Stromal cell of bone marrow (primary cell): ENCODE data around the gene KDM3A.

Experiments
- DNase-seq: peaks from one replicate; pipeline ENCODE4 v3.0.0-alpha.2; 2012; ENCODE audit warnings: low read depth

KDM3A gene, protein sequence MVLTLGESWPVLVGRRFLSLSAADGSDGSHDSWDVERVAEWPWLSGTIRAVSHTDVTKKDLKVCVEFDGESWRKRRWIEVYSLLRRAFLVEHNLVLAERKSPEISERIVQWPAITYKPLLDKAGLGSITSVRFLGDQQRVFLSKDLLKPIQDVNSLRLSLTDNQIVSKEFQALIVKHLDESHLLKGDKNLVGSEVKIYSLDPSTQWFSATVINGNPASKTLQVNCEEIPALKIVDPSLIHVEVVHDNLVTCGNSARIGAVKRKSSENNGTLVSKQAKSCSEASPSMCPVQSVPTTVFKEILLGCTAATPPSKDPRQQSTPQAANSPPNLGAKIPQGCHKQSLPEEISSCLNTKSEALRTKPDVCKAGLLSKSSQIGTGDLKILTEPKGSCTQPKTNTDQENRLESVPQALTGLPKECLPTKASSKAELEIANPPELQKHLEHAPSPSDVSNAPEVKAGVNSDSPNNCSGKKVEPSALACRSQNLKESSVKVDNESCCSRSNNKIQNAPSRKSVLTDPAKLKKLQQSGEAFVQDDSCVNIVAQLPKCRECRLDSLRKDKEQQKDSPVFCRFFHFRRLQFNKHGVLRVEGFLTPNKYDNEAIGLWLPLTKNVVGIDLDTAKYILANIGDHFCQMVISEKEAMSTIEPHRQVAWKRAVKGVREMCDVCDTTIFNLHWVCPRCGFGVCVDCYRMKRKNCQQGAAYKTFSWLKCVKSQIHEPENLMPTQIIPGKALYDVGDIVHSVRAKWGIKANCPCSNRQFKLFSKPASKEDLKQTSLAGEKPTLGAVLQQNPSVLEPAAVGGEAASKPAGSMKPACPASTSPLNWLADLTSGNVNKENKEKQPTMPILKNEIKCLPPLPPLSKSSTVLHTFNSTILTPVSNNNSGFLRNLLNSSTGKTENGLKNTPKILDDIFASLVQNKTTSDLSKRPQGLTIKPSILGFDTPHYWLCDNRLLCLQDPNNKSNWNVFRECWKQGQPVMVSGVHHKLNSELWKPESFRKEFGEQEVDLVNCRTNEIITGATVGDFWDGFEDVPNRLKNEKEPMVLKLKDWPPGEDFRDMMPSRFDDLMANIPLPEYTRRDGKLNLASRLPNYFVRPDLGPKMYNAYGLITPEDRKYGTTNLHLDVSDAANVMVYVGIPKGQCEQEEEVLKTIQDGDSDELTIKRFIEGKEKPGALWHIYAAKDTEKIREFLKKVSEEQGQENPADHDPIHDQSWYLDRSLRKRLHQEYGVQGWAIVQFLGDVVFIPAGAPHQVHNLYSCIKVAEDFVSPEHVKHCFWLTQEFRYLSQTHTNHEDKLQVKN (N-terminal part only)

GRCh38 chr2:86440631-86441391 is at the start of gene KDM3A:
Gene KDM3A, plus strand, starts transcription at chr2:86441371. Its CDS starts 677 bp downstream, at chr2:86442048.
- peak; percentile 99 for DNase-seq

GRCh38 chr2:86392873-86393518 is 48.2 kb upstream of the KDM3A start:
- no peak for DNase-seq

- DNase-seq: no peak
These were observed 47.4 kb upstream of the KDM3A start for GRCh38 chr2:86393521-86394491.

- peak; percentile 11 for DNase-seq
These were observed 44.8 kb upstream of the KDM3A start for GRCh38 chr2:86396291-86396785.

DNA sequence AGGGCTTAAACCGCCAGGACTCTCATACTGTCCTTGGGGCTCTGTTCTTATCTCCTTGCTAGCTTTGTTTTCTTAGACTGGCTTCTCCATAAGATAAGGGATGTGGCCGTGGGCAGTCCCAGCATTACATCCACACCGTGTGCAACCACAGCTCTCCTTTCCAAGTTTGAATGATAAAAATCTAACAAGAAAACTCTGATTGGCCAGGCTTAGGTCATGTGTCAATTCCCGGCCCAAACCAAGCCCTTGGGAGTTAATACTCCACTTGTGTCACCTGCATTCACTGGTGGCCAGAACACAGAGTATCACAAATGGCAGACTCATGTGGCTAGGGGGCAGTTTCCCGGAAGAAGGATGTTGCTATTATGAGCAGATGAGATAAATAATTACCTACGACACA is 43.2 kb upstream of the KDM3A start:
- DNase-seq: no peak

- no peak for DNase-seq
These were observed 42.4 kb upstream of the KDM3A start for GRCh38 chr2:86398500-86399474.

DNA sequence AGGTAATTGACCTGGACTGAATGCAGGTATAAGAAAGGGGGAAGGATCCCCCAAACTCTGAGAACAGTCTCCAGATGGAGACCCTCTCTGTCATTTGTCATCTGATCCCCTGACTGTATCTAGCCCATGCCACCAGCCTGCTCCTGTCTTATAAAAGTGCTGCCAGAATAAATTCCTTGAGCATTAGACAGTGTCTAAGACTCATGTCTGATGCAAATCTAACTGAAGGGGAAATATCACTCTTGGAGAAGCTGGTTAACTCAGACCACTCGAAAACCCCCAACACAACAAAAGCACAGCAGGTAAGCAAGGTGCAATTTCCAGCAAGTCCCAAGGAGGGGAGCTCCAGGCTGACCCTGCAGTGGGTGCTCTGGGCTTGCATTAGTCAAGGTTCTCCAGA is 40.9 kb upstream of the KDM3A start:
- DNase-seq: no peak

GRCh38 chr2:86410581-86410980 is 30.6 kb upstream of the KDM3A start:
- no peak for DNase-seq

DNA sequence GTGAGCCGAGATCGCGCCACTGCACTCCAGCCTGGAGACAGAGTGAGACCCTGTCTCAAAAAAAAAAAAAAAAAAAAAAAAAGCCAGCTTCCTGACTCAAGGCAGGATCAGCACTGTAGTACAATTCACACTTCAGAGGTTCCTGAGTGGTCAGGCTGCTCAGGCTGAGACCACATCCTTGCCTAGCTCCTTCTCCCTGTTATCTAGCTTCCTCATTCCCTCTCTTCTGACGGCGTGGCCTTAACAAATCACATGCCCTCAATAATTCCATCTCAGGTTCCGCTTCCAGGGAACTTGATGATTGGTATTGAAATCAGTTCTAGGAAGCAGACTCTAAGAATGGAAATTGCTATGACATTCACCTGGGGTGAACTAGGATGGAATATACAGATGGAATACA is 29.8 kb upstream of the KDM3A start:
- no peak for DNase-seq

DNA sequence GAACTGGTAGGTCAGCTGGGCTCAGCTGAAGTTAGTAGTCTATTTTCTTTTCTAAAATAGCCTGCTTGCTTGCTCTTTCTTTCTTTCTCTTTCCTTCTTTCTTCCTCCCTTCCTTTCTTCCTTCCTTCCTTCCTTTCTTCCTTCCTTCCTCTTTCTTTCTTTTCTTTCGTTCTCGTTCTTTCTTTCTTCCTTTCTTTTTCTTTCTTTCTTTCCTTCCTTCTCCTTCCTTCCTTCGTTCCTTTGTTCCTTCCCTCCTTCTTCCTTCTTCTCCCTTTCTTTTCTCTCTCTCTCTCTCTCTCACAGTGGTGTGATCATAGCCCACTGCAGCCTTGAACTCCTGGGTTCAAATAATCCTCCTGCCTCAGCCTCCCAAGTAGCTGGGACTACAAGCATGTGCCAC is 29.2 kb upstream of the KDM3A start:
- DNase-seq: no peak

- DNase-seq: no peak
These were observed 27.7 kb upstream of the KDM3A start for GRCh38 chr2:86413296-86414094.

DNA sequence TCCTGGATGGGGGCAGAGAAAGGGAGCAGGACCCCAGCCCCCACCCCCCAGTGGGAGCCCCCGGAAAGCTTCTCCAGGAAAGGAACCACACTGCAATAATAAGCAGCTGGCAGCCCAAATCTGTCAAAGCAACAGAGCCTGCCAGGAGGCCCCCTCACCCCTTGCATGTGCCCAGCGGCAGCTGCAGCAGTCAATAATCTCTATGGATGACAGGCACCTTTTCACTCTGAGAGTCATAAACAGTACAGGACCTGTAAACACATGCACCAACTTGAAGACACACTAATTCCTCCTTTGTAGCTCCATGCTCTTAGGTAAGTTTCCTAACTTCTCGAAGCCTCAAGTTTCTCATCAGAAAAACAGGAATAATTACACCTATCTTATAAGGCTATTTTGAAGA is 26.2 kb upstream of the KDM3A start:
- DNase-seq: no peak

DNA sequence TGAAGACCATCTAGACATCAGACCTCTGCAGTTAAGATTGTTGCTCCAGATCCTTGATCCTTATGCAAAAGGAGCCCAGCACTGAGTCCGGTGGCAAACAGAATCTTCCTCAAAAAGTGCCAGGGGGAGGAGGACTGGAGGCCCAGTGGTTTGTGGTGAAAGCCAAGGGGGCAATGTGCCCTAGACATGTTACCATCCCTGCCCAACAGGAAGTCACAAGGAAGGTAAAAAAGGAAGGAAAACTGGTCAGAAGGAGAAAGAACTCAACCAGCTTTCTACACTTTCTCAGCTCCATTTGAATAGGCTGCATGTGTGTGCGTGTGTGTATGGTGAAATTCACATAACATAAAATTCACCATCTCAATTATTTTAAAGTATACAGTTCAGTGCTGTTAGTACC is 25.0 kb upstream of the KDM3A start:
- no peak for DNase-seq

GRCh38 chr2:86417961-86418360 is 23.2 kb upstream of the KDM3A start:
- DNase-seq: no peak

DNA sequence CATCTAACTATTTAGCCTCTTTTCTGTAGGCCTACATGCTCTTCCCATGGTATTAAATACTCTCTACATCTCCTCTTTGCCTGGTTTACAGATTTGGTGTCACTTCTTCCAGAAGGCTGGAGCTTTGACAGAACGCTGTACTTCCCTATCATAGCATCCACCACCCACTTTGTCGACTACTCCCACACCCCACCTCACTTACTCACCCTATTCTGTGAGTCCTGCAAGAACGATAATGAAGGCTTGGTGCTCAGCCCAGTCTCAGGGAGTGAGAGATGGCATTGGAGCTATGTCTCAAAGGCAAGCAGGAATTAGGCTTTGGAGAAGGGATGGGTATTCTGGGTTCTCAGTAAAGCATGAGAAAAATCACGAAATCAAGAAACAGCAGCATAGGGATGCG is 20.3 kb upstream of the KDM3A start:
- DNase-seq: no peak

DNA sequence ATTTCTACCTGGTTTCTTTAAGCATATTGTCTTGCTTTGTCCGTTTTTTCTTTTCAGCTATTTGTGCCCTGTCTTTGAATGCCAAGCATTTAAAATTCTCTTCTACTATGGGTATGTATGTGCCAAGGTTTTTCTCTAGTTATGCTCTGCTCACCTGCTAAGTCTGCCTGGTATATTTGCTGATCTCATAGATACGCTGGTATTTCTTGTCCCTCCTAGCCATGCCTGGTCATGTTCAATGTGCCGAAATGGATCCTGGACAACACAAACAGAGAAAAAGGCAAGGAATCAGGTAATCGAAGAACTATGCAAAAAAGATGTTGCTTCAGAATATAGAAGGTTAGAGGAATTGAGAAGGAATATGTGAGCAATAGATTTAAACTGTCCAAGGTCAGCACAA is 14.9 kb upstream of the KDM3A start:
- no peak for DNase-seq

GRCh38 chr2:86429335-86429734 is 11.8 kb upstream of the KDM3A start:
- no peak for DNase-seq

DNA sequence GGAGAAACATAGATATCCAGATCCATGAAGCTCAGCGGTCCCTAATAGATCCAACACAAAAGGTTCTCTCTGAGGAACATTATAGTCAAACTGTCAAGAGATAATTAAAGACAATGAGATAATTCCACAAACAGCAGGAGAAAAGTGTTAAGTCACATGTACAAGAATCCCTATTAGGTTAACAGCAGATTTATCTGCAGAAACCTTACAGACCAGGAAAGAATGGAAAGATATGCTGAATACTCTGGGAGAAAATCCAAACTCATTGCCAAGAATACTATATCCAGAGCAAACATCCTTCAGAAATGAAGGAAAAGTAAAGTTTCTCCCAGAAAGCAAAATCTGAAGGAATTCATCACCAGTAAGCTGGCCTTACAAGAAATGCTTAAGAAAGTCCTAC is 10.8 kb upstream of the KDM3A start:
- DNase-seq: no peak
